Mononuclear cell (primary cell): ENCODE data around the gene STK32B. TPM values are rescaled to one million over a fixed set of nuclear protein-coding genes. Genes with fewer than 3 reads are reported as not detected.
A peak's percentile ranks its signal among the peaks of the same experiment; 100 is the strongest.
"Not testable (repeated sequence)": the region's sequence is repeated elsewhere in the genome, so short reads cannot be mapped to it uniquely, and the experiment has no call there.

Source experiments
- H3K27me3 ChIP-seq: 2 replicates; pipeline ENCODE4 v1.6.0; 2011; ENCODE audit warnings: low read length, control low read depth; ENCODE audit not compliant: insufficient read depth
- H3K4me1 ChIP-seq: 2 replicates; pipeline ENCODE4 v1.5.1; 2011; ENCODE audit warnings: mild to moderate bottlenecking, low read length, control low read depth; ENCODE audit not compliant: insufficient read depth
- H3K4me3 ChIP-seq: 2 replicates; pipeline ENCODE4 v1.5.1; 2011; ENCODE audit warnings: mild to moderate bottlenecking, low read length, moderate library complexity
- H3K9me3 ChIP-seq: 2 replicates; pipeline ENCODE4 v1.5.1; 2011; ENCODE audit warnings: low read depth, mild to moderate bottlenecking, control low read depth, low read length
- total RNA-seq: library from RNA; depleted of rRNA; stranded (reverse); fragments of >200 nt; gene quantifications from one replicate; pipeline ENCODE4 v1.2.3, GENCODE V29; 2012

STK32B gene
- total RNA-seq, 1 donor = 0.63 TPM

GRCh38 chr4:5040856-5041620 is 10.2 kb upstream of the STK32B start:
- no peak overlapping the region for H3K4me3 ChIP-seq
- no peaks in the 10 kb centered on the region for H3K9me3 ChIP-seq
- H3K27me3 ChIP-seq = no peaks in the 10 kb centered on the region
- H3K4me1 ChIP-seq = peaks cover 77% of the 10 kb centered on the region

GRCh38 chr4:5041699-5042098 is 9.6 kb upstream of the STK32B start:
- no peaks in the 10 kb centered on the region for H3K27me3 ChIP-seq
- no peaks in the 10 kb centered on the region for H3K9me3 ChIP-seq
- peaks cover 73% of the 10 kb centered on the region for H3K4me1 ChIP-seq
- no peak overlapping the region for H3K4me3 ChIP-seq

DNA sequence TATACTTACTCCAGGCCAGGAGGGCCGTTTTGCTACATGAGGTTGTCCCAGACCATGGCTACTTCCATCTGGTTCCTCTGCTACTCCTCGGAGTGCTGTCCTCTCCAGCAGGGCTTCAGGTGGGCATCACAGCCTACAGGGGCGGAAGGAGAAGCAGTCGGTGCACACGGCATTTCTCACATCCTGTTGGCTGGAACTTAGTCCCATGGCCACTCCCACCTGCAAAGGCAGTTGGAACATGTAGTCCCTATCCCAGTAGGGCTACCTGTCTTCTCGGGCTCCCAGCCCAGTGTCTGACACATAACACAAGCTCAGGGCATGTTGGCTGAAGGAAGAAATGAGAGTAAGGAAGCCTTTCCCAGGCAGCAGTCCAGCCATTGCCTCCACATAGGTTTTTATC is 7.7 kb upstream of the STK32B start:
- no peak overlapping the region for H3K4me3 ChIP-seq
- H3K9me3 ChIP-seq = no peaks in the 10 kb centered on the region
- H3K27me3 ChIP-seq = no peaks in the 10 kb centered on the region
- H3K4me1 ChIP-seq = peaks cover 54% of the 10 kb centered on the region

DNA sequence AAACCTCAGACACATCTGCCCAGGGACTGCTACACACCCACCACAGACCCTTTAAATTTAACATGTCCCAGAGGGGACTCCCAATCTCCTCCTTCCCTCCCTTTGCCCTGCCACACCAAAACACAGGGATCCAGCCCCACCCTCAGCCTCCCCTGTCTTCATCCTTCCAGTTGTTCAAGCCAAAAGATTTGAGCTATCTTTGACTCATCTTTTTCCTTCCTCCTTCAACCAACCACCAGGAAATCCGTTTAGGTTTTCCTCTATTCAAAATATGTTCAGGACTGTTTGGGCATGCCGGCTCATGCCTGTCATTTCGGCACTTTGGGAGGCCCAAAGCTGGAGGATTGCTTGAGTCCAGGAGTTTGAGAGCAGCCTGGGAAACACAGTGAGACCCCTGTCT is 6.9 kb upstream of the STK32B start:
- peaks cover 46% of the 10 kb centered on the region for H3K4me1 ChIP-seq
- H3K4me3 ChIP-seq = no peak overlapping the region
- no peaks in the 10 kb centered on the region for H3K9me3 ChIP-seq
- no peaks in the 10 kb centered on the region for H3K27me3 ChIP-seq

GRCh38 chr4:5045097-5045496 is 6.2 kb upstream of the STK32B start:
- H3K4me3 ChIP-seq = no peak overlapping the region
- H3K9me3 ChIP-seq = no peaks in the 10 kb centered on the region
- H3K27me3 ChIP-seq = no peaks in the 10 kb centered on the region
- H3K4me1 ChIP-seq = peaks cover 47% of the 10 kb centered on the region

DNA sequence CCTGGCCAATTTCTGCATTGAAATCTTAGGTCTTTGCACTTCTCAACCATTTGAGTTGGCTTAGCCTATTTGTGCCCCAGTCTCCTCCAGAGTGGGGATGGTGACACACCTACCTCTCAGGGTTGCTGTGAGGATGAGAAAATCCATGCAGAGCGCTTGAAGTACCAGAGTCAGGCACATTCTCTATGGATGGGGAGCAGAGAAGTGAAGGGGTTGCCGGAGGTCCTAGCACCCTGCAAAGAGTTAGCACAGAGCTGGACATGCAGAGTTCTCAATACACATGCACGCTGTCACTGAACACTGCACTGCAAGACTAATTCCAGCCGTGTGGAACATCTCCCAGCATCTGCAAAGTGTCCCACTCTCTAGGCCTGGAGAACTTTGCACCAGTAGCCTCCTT is 2.6 kb upstream of the STK32B start:
- Histone ChIP-seq H3K27me3 (peaks cover 14% of the 10 kb centered on the region), H3K9me3 (no peaks in the 10 kb centered on the region), H3K4me3 (no peak overlapping the region), H3K4me1 (peaks cover 46% of the 10 kb centered on the region)

GRCh38 chr4:5050520-5051277 is 581 bp upstream of the STK32B start:
- peaks cover 27% of the 10 kb centered on the region for H3K4me1 ChIP-seq
- H3K9me3 ChIP-seq = no peaks in the 10 kb centered on the region
- peaks cover 14% of the 10 kb centered on the region for H3K27me3 ChIP-seq
- peak overlapping the region; percentile 38 for H3K4me3 ChIP-seq

- H3K27me3 ChIP-seq = peaks cover 14% of the 10 kb centered on the region
- no peaks in the 10 kb centered on the region for H3K9me3 ChIP-seq
- no peak overlapping the region for H3K4me3 ChIP-seq
- H3K4me1 ChIP-seq = peaks cover 21% of the 10 kb centered on the region
Observed at GRCh38 chr4:5052204-5052702, 973 bp downstream of the STK32B start.

DNA sequence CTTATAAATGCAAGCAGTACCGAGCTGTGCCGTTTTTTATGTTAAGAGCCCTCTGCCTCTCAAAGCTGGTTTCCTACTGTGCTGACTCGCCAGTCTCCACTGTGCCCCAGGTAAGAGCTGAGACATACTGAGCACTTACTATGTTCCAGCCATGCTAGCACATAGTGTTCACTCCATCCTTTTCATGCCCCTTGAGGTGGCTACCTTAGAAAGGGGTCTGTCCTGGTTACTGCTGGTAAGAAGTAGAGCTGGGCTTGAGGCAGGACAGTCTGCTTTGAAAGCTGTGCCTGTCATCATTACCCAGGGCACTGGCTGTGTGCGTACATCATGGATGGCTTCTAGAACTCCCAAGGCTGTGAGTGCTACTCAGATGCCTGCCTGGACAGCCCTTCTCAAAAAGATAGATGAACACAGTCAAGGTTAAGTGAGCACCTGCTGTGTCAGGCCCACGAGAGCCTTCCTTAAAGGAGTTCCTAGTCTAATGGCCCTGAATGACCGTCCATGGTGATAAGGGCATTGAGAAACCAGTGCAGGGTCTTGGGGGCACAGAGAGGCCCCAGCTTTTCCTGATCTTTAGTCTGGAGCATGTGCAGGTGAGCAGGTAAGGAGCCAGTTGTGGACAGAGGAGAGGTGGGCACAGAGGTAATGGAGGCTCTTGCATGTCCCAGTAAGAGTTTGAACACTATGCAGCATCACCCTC is 1.6 kb downstream of the STK32B start:
- no peaks in the 10 kb centered on the region for H3K9me3 ChIP-seq
- H3K4me3 ChIP-seq = no peak overlapping the region
- peaks cover 14% of the 10 kb centered on the region for H3K27me3 ChIP-seq
- peaks cover 21% of the 10 kb centered on the region for H3K4me1 ChIP-seq

- Histone ChIP-seq H3K27me3 (peaks cover 14% of the 10 kb centered on the region), H3K9me3 (no peaks in the 10 kb centered on the region)
Observed at GRCh38 chr4:5054532-5054931, 3.3 kb downstream of the STK32B start.

DNA sequence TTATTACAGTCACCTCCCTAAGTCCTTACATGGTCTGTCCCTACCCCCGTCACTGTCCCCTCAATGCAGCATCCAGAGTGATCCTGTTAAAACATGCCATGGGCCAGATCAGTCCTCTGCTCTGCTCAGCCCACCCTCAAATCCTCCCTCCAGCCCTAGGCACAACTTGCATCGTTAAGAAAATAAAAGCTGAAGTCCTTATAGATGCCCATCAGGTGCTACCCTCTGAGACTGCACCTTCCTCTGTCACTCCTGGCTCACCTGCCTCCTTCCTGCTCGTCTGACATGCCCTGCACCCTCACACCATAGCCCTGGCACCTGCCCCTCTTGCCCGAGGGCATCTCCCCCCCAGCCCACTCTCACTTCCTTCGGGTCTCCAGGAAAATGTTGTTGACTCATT is 4.1 kb downstream of the STK32B start:
- Histone ChIP-seq H3K9me3 (no peaks in the 10 kb centered on the region), H3K4me1 (peaks cover 17% of the 10 kb centered on the region), H3K4me3 (no peak overlapping the region), H3K27me3 (peaks cover 14% of the 10 kb centered on the region)

More at GRCh38 chr4:5054532-5054931, 3.3 kb downstream of the STK32B start:
- Histone ChIP-seq H3K4me3 (no peak overlapping the region), H3K4me1 (peaks cover 21% of the 10 kb centered on the region)

GRCh38 chr4:5066101-5066500 is 14.8 kb downstream of the STK32B start:
- Histone ChIP-seq H3K4me1 (no peaks in the 10 kb centered on the region), H3K4me3 (no peak overlapping the region), H3K9me3 (no peaks in the 10 kb centered on the region), H3K27me3 (no peaks in the 10 kb centered on the region)

- not testable (repeated sequence) for H3K4me1 ChIP-seq, H3K4me3 ChIP-seq, H3K9me3 ChIP-seq, H3K27me3 ChIP-seq
Observed at GRCh38 chr4:5066968-5067367, 15.7 kb downstream of the STK32B start.

GRCh38 chr4:5067908-5068307 is 16.6 kb downstream of the STK32B start:
- Histone ChIP-seq H3K9me3 (no peaks in the 10 kb centered on the region), H3K4me1 (no peaks in the 10 kb centered on the region), H3K4me3 (no peak overlapping the region), H3K27me3 (no peaks in the 10 kb centered on the region)

- H3K4me1 ChIP-seq = no peaks in the 10 kb centered on the region
- no peaks in the 10 kb centered on the region for H3K9me3 ChIP-seq
- H3K4me3 ChIP-seq = no peak overlapping the region
- H3K27me3 ChIP-seq = no peaks in the 10 kb centered on the region
Observed at GRCh38 chr4:5069901-5070300, 18.6 kb downstream of the STK32B start.
